HG02938 (cell line): ENCODE measurements around the gene UNC13C.

ENCODE experiments used
- ATAC-seq: cut with Tn5 transposase; IDR thresholded peaks from one replicate; pipeline ENCODE4 v1.9.1; 2021; ENCODE audit warnings: mild to moderate bottlenecking, moderate library complexity; ENCODE audit not compliant: unreplicated experiment

The UNC13C gene

GRCh38 chr15:54017251-54017650, 39.0 kb downstream of the UNC13C start:
- no peak for ATAC-seq

DNA sequence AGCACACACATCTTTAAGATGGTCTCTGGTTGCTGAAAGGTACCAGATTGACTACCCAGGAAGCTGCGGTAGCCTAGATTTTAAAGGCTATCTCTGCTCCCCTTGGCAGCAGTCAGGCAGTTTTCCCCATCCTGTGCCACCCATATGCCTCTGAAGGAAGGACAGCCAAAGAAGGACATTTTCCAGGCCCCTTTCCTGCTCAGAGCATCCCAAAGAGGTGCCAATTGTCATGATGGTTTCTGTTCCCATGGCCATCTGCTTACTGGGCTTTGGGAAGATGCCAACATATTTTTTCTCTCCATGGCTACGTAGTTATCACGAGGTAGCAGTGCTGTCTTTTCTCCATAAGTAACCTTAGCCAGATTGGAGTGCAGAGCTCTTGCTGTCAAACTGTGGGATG, 39.7 kb downstream of the UNC13C start:
- ATAC-seq, result no peak

DNA sequence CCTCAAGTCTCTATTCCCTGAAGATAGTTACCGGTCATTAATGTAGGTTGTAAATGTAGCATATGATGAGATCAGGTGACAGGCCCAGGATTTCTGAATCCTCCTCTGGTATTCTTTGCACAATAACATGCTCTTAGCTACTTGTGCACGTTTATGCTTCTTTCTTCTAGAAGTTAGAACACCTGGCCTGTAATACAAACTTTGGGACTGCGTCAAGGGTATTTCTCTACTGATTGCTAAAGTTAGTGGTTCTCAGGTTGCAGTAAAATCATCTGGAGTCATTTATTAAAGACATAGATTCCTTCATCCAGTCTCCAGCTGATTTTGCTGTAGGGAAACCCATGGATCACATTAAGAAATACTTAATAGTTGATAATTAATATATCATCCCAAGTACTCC, 48.0 kb downstream of the UNC13C start:
- ATAC-seq, result no peak

DNA sequence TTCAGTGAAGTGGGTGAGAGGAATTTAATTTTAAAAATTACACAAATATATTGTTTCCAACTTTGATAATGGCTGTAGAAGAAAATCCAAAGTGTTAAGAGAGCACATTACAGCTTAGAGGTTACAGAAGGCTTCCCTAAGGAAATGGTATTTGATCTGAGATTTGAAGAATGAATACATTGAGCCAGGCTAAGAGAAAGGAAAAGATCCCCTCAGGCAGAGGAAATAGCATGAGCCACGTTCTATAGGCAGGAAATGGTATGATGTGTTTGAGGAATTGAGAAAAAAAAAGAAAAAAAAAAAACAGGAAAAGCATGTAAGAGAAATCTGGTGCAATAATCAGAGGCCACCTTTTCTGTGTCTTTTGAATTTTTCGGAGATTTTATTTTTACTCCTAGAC, 48.6 kb downstream of the UNC13C start:
- ATAC-seq, result no peak

DNA sequence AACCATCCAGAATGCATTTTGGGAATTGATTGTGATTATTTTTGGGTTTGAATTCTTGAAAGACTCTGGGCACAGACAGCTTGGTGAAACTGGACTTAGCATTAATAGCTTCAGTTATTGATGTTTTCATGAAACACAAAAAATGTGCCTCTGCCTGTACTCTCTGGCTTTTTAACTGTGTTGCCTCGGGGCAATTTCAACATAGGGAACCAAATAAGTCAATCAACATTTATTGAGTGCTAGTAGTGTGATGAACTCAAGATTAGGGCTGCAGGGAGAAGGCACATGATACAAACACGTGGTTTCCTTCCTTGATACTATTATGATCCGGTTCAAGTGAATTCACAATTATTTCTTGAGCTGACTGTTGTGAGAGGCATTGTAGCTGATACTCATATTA, 50.8 kb downstream of the UNC13C start:
- no peak for ATAC-seq

DNA sequence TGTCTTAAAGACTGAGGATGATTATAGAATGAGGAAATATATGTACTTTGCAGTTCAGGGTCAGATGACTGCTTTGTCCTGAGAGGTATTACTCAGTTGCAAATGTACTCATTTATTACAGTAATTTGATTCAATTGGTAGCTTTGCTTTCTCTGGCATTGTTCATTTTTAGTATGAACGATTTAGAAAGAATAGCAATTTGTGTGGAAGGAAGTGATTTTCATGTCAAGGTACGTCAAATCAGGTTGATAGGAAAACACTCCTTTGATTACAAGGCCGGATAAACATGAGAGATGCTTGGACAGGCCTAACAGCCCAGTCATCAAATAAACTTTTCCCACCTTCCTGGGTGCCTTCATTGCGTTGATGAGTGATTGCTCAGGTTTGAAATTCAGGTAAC, 53.8 kb downstream of the UNC13C start:
- ATAC-seq, result no peak

- no peak for ATAC-seq
Measured at GRCh38 chr15:54033356-54033860, 55.2 kb downstream of the UNC13C start.

DNA sequence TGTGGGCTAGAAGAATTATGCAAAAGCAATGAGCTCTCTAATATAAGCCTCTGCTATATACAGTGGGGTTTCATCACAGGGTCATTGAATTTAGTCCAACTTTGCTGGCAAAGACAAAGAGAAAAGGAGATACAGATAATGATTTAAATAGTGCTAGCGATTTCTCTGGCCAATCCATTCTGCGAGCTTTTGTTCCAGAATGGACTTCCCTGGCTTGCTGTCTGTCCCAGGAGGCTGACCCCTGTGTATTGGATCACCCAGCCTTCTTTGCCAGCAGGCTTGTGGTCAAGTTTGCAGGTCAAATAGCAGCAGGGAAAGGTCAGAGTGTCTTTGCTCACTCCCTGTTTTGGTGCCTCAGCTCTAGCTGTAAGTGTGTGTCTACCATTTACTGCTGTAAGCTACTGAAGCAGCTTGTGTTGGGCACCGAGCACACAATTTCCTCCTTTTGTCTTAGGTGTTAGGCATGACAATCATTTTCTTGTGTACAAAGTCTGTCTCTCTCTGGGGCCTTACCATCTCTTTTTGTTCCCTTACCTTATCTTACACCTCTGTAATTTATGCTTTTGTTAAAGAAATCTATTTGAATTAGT, 55.7 kb downstream of the UNC13C start:
- no peak for ATAC-seq

GRCh38 chr15:54035616-54036015, 57.4 kb downstream of the UNC13C start:
- ATAC-seq, result no peak

DNA sequence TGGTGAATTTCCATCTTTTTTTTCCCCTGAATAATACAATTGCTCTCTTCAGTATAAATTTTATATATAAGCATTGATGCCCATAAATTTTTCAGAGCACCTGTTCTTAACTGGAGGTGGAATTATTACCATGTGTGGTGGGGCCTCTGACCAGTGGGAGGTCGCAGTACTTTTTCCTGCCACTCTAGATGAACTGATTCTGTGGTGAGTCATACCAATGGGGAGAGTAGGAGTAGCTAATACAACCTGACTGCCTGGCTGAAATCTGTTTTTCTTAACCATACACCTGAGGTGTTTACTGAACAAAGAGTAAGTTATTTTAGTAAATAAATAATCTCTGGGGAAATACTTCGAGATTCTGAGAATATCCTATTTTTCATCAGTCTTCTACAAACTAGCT, 67.2 kb downstream of the UNC13C start:
- no peak for ATAC-seq

GRCh38 chr15:54046093-54046492, 67.9 kb downstream of the UNC13C start:
- ATAC-seq, result no peak

- no peak for ATAC-seq
Measured at GRCh38 chr15:54064365-54064764, 86.1 kb downstream of the UNC13C start.

DNA sequence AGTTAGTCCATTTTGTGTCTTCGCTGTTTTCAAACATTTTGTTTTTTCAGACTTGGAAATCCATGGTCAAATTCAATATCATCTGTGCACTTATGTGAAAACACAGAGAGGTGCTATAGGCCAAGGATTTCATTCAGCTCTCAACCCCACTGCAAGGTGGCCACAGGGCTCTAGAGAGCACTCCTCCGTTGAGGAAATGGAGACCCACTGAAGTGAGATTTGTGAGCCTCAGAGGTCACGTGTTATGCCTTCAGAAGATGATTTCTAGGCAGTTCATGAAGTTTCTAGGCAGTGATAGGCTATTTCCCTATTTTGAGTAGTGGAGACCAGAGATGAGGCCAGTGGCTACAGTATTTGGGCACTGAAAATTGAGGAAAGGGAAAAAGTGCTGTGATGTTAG, 88.2 kb downstream of the UNC13C start:
- no peak for ATAC-seq

DNA sequence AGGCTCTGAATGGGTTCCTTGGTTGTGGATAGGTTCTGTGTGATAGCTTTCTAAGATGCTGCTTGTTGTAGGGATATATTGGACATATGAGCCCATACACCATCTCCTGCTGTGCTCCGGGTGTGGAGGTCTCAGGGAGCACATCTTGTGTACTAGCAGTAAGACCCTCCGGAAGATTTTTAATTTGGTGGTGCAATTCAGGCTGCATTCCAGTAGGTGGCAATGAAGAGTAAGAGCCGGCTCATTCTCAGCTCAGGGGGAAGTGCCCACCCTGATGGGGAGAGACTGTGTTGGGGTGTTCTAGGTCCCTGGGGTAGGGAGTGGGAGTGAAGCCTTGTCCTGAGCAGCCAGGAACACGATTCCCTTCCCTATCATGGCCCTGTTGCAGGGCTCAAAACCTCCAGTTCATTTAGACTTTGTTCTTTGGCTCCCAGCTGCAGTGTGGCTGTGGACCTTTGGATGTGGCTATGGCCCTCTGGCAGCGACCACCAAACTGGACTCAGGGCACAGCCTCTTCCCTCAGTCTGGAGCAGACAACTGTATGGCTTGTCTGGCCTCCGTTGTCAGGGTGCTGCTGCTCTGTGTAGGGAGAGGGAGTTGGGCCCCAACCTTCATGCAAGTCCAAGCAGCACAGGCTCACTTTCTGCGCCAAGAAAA, 104.7 kb downstream of the UNC13C start:
- no peak for ATAC-seq

DNA sequence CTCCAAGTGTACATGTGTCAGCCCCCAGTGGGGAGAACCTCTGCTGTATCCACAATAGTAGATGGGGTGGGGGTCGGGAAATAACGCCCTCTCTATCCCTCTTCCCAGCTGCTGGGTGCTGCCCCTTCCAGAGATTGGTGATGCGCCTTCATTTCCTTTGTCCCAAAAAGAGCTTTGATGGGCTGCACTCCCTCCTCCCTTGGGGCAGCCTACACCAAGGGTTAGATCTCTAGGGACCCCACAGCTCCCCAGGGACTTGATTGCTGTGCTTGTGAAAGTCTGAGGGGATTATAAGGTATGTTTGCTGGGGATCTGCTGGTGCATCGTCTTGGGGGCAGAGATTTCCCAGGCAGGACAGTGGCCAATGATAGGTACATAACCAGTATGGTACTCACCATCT, 105.3 kb downstream of the UNC13C start:
- no peak for ATAC-seq

- no peak for ATAC-seq
Measured at GRCh38 chr15:54083991-54084390, 105.8 kb downstream of the UNC13C start.

- ATAC-seq, result no peak
Measured at GRCh38 chr15:54088837-54089236, 110.6 kb downstream of the UNC13C start.

DNA sequence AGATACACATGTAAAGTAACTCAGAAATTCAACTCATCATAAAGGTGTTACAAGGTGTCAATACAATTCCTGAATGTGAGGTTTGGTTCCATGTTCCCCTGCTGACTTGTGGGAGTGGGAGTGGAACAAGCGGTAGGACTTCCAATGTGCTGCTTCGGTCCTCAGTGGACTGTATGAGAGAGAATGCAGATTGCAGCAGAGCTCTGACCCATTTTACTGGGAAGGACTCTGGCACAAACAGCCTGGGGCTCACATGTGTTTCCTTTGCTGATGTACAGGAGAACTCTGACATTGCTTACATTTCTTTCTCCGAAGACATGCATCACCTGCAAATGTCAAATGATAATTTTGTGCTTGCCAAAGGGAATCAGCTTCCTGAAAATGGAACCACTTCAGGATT, 111.5 kb downstream of the UNC13C start:
- no peak for ATAC-seq

GRCh38 chr15:54091651-54092050, 113.4 kb downstream of the UNC13C start:
- ATAC-seq, result no peak

DNA sequence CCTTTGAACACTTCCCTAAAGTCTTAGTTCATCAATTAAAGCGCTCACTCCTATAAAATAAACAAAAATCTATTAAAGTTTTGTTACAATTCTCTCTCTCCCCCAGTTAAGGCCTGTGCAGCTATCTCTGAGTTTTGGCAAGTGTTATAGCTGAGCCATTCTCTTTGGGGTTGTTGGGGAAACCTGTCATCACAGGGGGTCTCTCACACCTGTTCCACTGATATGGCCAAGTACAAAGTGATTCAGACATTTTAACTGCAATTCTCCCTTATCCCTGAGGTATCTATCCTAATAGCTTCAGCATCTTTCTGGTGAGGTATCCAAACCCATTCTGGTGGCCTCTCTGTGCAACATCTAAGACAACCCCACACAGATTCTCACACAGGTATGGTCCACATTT, 116.4 kb downstream of the UNC13C start:
- ATAC-seq, result no peak

GRCh38 chr15:54097019-54097418, 118.8 kb downstream of the UNC13C start:
- no peak for ATAC-seq

- no peak for ATAC-seq
Measured at GRCh38 chr15:54099010-54099409, 120.8 kb downstream of the UNC13C start.
